ENCODE data around the gene CD1E. TPM values are rescaled to one million over a fixed set of nuclear protein-coding genes. Genes with fewer than 3 reads are reported as not detected.
"Not testable (repeated sequence)": the region's sequence is repeated elsewhere in the genome, so short reads cannot be mapped to it uniquely, and the experiment has no call there.

Gene CD1E
- polyA plus RNA-seq, 3 donors: 0.11 to 0.27 TPM; not detected in 1

GRCh38 chr1:158355773-158356285 is 2.1 kb downstream of the CD1E start:
- no peak for DNase-seq (ENCODE audit: extremely low read depth in 1 of 11, low read depth in 9 of 11, low spot score in 4 of 11)

- DNase-seq (ENCODE audit: extremely low read depth in 1 of 11, low read depth in 9 of 11, low spot score in 4 of 11): no peak
Observed at GRCh38 chr1:158356616-158357015, 2.9 kb downstream of the CD1E start.

- DNase-seq (ENCODE audit: extremely low read depth in 1 of 11, low read depth in 9 of 11, low spot score in 4 of 11): no peak
Observed at GRCh38 chr1:158357441-158357840, 3.7 kb downstream of the CD1E start.

DNA sequence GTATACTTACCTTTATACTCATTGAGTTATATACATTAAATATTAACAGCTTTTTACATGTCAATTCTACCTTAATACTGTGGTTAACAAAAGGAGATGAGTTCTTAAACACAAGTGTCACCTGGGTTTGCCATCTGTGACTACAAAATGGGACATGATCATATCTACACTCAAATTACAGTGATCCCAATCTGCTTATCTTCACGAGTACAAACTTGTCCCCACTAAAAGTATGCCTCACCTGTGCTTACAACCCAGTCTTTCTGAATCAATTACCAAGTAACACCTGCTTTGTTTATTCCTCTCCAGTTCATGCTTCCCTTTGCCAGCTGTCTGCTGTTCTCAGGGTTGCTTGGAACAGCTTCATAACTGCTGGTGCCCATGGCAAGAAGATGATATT is 8.8 kb downstream of the CD1E start:
- DNase-seq (ENCODE audit: extremely low read depth in 1 of 11, low read depth in 9 of 11, low spot score in 4 of 11): no peak

- no peak for DNase-seq (ENCODE audit: extremely low read depth in 1 of 11, low read depth in 9 of 11, low spot score in 4 of 11)
Observed at GRCh38 chr1:158362941-158363340, 9.2 kb downstream of the CD1E start.

DNA sequence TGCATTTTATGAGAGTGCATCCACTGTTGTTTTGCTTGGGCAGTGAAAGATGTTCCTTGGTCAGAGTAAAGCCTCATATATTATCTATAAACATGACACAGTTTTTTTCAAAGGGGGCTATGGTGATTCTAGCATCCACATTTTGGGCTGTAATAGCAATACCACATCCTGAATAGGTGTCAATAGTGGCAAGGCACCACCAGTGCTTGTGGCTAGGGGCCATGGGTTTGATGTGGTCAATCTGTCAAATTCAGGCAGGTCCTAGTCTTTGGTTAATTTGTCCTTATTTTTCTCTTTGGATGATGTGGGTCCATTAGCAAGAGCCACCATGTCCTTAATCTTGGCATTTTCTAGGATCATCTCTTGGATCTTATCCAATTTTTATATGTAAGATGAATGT is 13.1 kb downstream of the CD1E start:
- no peak for DNase-seq (ENCODE audit: extremely low read depth in 1 of 11, low read depth in 9 of 11, low spot score in 4 of 11)

DNA sequence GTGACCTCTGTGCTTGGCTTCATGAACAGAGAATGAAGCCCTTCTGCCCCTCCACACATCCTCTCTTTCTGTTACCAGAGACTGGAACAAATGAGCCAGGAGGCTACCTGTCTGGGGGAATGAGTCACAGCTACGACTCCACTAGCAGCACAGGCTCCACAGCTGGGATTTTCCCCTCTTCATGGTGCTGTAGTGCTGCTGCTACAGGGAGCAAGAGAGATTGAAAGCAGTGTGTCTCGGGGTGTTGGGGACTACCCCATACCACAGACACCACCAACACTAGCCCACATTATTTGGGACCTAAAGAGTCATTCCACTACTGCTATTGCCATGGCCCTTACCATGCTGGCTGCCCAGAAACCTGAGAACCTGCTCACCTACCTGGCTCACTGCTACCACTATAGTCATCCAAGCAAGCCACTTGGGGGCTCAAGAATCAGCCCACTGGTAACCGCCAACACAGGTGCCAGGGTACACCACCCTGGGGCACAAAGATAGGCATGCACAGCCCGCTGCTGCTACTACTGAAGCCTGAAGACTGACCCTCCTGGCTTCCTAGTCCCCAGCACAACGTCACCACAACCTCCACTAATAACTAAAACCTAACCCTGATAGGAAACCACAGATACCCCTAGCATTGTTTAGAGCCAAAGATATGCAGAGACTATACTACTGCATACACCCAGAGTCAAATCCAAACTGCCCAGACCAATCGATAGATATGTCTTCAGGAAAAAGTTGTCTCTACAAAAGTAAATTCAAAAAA is 17.7 kb downstream of the CD1E start:
- DNase-seq (ENCODE audit: extremely low read depth in 1 of 11, low read depth in 9 of 11, low spot score in 4 of 11): no peak

DNA sequence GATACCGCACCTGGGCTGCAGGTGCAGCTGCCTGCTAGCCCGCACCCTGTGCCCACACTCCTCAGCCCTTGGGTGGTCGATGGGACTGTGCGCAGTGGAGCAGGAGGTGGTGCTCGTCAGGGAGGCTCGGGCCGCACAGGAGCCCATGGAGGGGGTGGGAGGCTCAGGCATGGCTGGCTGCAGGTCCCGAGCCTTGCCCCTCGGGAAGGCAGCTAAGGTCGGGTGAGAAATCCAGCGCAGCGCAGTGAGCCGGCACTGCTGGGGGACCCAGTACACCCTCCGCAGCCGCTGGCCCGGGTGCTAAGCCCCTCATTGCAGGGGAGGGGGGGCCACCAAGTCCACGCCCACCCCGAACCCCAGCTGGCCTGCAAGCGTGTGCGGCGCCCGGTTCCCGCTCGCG is 20.4 kb downstream of the CD1E start:
- not testable (repeated sequence) for DNase-seq (ENCODE audit: extremely low read depth in 1 of 11, low read depth in 9 of 11, low spot score in 4 of 11)

GRCh38 chr1:158374860-158375259 is 21.2 kb downstream of the CD1E start:
- no peak for DNase-seq (ENCODE audit: extremely low read depth in 1 of 11, low read depth in 9 of 11, low spot score in 4 of 11)

- no peak for DNase-seq (ENCODE audit: extremely low read depth in 1 of 11, low read depth in 9 of 11, low spot score in 4 of 11)
Observed at GRCh38 chr1:158390331-158390730, 36.6 kb downstream of the CD1E start.

GRCh38 chr1:158391099-158391498 is 37.4 kb downstream of the CD1E start:
- no peak for DNase-seq (ENCODE audit: extremely low read depth in 1 of 11, low read depth in 9 of 11, low spot score in 4 of 11)

DNA sequence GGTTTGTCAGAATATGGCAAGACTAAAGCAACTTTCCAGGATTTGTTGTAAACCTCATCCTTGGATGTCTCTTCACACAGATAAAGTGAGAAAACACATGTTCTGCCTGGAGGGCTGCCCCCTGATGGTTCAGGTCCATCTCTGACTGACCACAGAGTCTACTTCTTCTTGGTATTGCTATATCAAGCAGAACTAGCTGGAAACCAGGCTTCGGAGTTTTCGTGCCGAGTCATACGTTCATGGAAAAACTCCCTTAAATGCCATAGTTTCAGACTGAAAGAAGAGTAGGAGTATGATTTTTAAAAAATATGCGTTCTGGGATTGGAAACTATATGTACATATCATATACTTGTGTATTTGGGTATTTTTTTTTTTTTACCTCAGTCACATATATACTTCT is 39.8 kb downstream of the CD1E start:
- DNase-seq (ENCODE audit: extremely low read depth in 1 of 11, low read depth in 9 of 11, low spot score in 4 of 11): no peak

DNA sequence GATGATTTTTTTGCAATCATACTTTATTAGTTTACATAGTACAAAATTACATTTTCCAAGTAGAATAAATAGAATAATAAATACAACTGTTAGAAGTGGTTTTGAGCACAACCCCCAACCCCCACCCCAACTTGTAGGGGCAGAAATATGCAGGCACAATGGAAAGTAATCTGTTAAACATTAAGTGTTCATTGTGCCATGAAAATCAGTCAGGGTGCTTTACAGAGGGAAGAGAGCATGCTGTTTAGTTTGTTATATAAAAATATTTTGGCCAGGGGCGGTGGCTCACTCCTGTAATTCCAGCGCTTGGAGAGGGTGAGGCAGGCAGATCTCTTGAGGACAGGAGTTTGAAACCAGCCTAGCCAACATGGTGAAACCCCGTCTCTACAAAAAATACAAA is 43.0 kb downstream of the CD1E start:
- peak in 3 of 11 donors; percentile 0 to 7 (median 6) for DNase-seq (ENCODE audit: extremely low read depth in 1 of 11, low read depth in 9 of 11, low spot score in 4 of 11)

DNA sequence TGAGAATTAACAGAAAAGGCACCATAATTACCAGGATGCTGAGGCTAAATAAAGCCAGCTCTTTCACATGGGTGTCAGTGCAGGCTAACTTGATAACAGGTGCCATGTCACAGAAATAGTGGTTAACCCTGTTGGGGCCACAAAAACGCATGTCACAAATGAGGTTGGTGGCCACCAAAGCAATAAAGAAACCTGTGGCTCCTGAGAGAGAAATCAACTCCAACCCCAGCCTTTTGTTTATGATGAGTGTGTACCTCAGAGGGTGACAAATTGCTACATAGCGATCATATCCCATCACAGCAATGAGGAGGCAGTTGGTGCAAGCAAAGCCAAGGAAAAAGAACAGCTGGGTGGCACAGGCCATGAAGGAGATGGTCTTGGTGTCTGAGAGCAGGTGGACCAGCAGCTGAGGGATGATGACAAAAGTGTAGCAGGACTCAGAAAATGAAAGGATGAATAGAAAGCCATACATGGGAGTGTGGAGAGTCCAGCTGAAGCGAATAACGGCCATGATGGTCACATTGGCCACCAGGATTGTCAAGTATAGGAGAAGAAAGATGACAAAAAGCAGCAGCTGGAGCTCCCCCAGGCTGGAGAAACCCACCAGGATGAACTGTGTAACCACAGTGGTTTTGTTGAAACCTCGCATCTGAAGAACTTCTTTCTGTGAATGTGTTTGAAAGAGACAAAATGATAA is 45.3 kb downstream of the CD1E start, which contains the start of gene OR10T2:
Gene OR10T2, minus strand, starts transcription at position 649 of the 697 bp plus-strand sequence. Its CDS starts 0 bp downstream, at position 649.
- no peak for DNase-seq (ENCODE audit: extremely low read depth in 1 of 11, low read depth in 9 of 11, low spot score in 4 of 11)

DNA sequence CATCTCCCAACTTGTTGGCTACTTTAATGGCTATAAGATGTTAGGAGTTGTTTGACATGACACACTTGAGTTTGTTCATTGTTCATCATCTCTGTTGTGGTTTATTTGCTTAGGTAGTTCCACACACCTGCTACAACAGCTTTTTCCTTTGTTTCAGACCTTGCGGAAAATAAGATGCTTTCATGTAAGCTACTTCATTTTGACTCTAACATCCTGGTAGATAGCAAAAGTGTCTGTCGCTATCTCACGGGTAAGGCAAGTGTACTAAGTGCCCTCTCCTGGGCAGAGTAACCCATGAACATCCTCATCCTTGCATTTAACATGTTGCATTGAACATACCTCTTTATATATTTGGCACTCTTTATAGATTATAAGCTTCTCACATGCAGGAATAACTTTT is 47.2 kb downstream of the CD1E start:
- DNase-seq (ENCODE audit: extremely low read depth in 1 of 11, low read depth in 9 of 11, low spot score in 4 of 11): no peak

DNA sequence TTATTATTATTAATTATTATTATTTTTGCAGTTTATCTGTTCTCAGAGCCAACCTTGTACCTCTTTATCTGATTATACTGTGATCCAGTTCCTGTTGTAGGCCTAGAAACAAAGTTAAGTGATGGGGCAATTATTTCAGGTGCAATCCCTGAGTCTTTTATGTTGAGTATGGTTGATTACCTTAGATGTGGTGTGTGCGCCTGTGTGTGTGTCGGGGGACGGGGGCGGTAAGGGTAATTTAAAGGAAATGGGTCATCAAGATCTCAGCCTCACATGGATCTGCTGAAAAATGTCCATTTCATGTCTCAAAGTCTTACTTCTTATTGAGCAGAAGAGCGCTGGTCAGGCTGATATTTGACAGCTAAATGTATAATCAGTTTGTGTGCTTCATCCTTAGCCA is 53.4 kb downstream of the CD1E start:
- no peak for DNase-seq (ENCODE audit: extremely low read depth in 1 of 11, low read depth in 9 of 11, low spot score in 4 of 11)

All from renal cortex interstitium (tissue), 11 donors.